Dendritic cell treated with granulocyte-macrophage colony-stimulating factor and Interleukin-4, amounts not matched to agents 40 ng/mL and 50 ng/mL, for 4 days (primary cell): ENCODE results near the gene WWOX.

Source experiments
- H3K27ac Mint-ChIP-seq: one replicate; pipeline ENCODE4 v1.8.0; 2022; ENCODE audit warnings: mild to moderate bottlenecking, mixed read lengths
- H3K27me3 Mint-ChIP-seq: one replicate; pipeline ENCODE4 v1.8.0; 2022; ENCODE audit warnings: mild to moderate bottlenecking, mixed read lengths
- H3K36me3 Mint-ChIP-seq: one replicate; pipeline ENCODE4 v1.8.0; 2022; ENCODE audit warnings: low read depth, mixed read lengths
- H3K4me1 Mint-ChIP-seq: one replicate; pipeline ENCODE4 v1.8.0; 2022; ENCODE audit warnings: low read depth, mixed read lengths
- H3K4me3 Mint-ChIP-seq: one replicate; pipeline ENCODE4 v1.8.0; 2022; ENCODE audit warnings: mild to moderate bottlenecking, moderate library complexity, mixed read lengths
- H3K9me3 Mint-ChIP-seq: one replicate; pipeline ENCODE4 v1.8.0; 2022; ENCODE audit warnings: mixed read lengths
- intact Hi-C: fragments of 100-400 bp; cut with micrococcal nuclease; formaldehyde crosslinking; loops from one replicate; pipeline ENCODE4 v1.15.0; 2022

WWOX gene

GRCh38 chr16:79139799-79140198 lies 1040.3 kb downstream of the WWOX start:
- no peaks in the 10 kb centered on the region for H3K9me3 Mint-ChIP-seq
- no peaks in the 10 kb centered on the region for H3K36me3 Mint-ChIP-seq
- peaks cover 5% of the 10 kb centered on the region for H3K4me1 Mint-ChIP-seq
- H3K27me3 Mint-ChIP-seq: no peaks in the 10 kb centered on the region
- H3K27ac Mint-ChIP-seq: no peak overlapping the region
- H3K4me3 Mint-ChIP-seq: no peak overlapping the region
- intact Hi-C loops: no loop called here

- no peaks in the 10 kb centered on the region for H3K9me3 Mint-ChIP-seq
- H3K4me3 Mint-ChIP-seq: no peak overlapping the region
- H3K4me1 Mint-ChIP-seq: peaks cover 5% of the 10 kb centered on the region
- intact Hi-C loops: no loop called here
- H3K36me3 Mint-ChIP-seq: no peaks in the 10 kb centered on the region
- no peaks in the 10 kb centered on the region for H3K27me3 Mint-ChIP-seq
- no peak overlapping the region for H3K27ac Mint-ChIP-seq
Observed at GRCh38 chr16:79143026-79143425, 1043.6 kb downstream of the WWOX start.

- Mint-ChIP-seq H3K4me1 (peaks cover 30% of the 10 kb centered on the region), H3K9me3 (no peaks in the 10 kb centered on the region), H3K36me3 (no peaks in the 10 kb centered on the region), H3K27ac (no peak overlapping the region), H3K27me3 (peaks cover 4% of the 10 kb centered on the region), H3K4me3 (no peak overlapping the region)
- intact Hi-C loops: no loop called here
Observed at GRCh38 chr16:79150151-79150550, 1050.7 kb downstream of the WWOX start.

GRCh38 chr16:79150632-79151310 lies 1051.3 kb downstream of the WWOX start:
- H3K27ac Mint-ChIP-seq: peak overlapping the region; percentile 66
- peaks cover 4% of the 10 kb centered on the region for H3K27me3 Mint-ChIP-seq
- no peaks in the 10 kb centered on the region for H3K36me3 Mint-ChIP-seq
- no peak overlapping the region for H3K4me3 Mint-ChIP-seq
- H3K4me1 Mint-ChIP-seq: peaks cover 30% of the 10 kb centered on the region
- H3K9me3 Mint-ChIP-seq: no peaks in the 10 kb centered on the region
- intact Hi-C loops: no loop called here

- Mint-ChIP-seq H3K9me3 (no peaks in the 10 kb centered on the region), H3K4me1 (peaks cover 35% of the 10 kb centered on the region), H3K36me3 (no peaks in the 10 kb centered on the region), H3K4me3 (no peak overlapping the region), H3K27me3 (peaks cover 12% of the 10 kb centered on the region), H3K27ac (peak overlapping the region; percentile 29)
- intact Hi-C loops: no loop called here
Observed at GRCh38 chr16:79154086-79154485, 1054.6 kb downstream of the WWOX start.

GRCh38 chr16:79155471-79155870 lies 1056.0 kb downstream of the WWOX start:
- Mint-ChIP-seq H3K27me3 (peaks cover 17% of the 10 kb centered on the region), H3K27ac (no peak overlapping the region), H3K4me3 (no peak overlapping the region), H3K9me3 (no peaks in the 10 kb centered on the region), H3K4me1 (peaks cover 40% of the 10 kb centered on the region), H3K36me3 (no peaks in the 10 kb centered on the region)
- intact Hi-C loops: no loop called here

- no peak overlapping the region for H3K27ac Mint-ChIP-seq
- peaks cover 36% of the 10 kb centered on the region for H3K4me1 Mint-ChIP-seq
- H3K9me3 Mint-ChIP-seq: no peaks in the 10 kb centered on the region
- no peaks in the 10 kb centered on the region for H3K36me3 Mint-ChIP-seq
- H3K4me3 Mint-ChIP-seq: no peak overlapping the region
- H3K27me3 Mint-ChIP-seq: peaks cover 17% of the 10 kb centered on the region
- intact Hi-C loops: no loop called here
Observed at GRCh38 chr16:79155904-79156303, 1056.5 kb downstream of the WWOX start.

GRCh38 chr16:79156761-79157160 lies 1057.3 kb downstream of the WWOX start:
- H3K4me1 Mint-ChIP-seq: peaks cover 33% of the 10 kb centered on the region
- no peaks in the 10 kb centered on the region for H3K36me3 Mint-ChIP-seq
- no peak overlapping the region for H3K27ac Mint-ChIP-seq
- intact Hi-C loops: no loop called here
- H3K4me3 Mint-ChIP-seq: no peak overlapping the region
- peaks cover 17% of the 10 kb centered on the region for H3K27me3 Mint-ChIP-seq
- no peaks in the 10 kb centered on the region for H3K9me3 Mint-ChIP-seq

- no peak overlapping the region for H3K27ac Mint-ChIP-seq
- H3K4me1 Mint-ChIP-seq: peaks cover 29% of the 10 kb centered on the region
- intact Hi-C loops: no loop called here
- H3K4me3 Mint-ChIP-seq: no peak overlapping the region
- no peaks in the 10 kb centered on the region for H3K9me3 Mint-ChIP-seq
- H3K36me3 Mint-ChIP-seq: no peaks in the 10 kb centered on the region
- peaks cover 20% of the 10 kb centered on the region for H3K27me3 Mint-ChIP-seq
Observed at GRCh38 chr16:79158337-79158736, 1058.9 kb downstream of the WWOX start.

GRCh38 chr16:79159261-79160049 lies 1060.0 kb downstream of the WWOX start:
- H3K27ac Mint-ChIP-seq: no peak overlapping the region

GRCh38 chr16:79162977-79163376 lies 1063.5 kb downstream of the WWOX start:
- Mint-ChIP-seq H3K4me1 (peaks cover 43% of the 10 kb centered on the region), H3K27me3 (peaks cover 15% of the 10 kb centered on the region), H3K4me3 (peak overlapping the region; percentile 20), H3K27ac (peak overlapping the region; percentile 55), H3K9me3 (peaks cover 6% of the 10 kb centered on the region), H3K36me3 (no peaks in the 10 kb centered on the region)
- intact Hi-C loops: loop anchor here (5.0 kb wide), 1 partner anchor 439 kb away; the partner anchor contains the start of gene MAF

More at GRCh38 chr16:79159261-79160049, 1060.0 kb downstream of the WWOX start:
- H3K36me3 Mint-ChIP-seq: no peaks in the 10 kb centered on the region
- intact Hi-C loops: loop anchor here (5.0 kb wide), 1 partner anchor 443 kb away; the partner anchor contains the start of gene MAF
- H3K4me3 Mint-ChIP-seq: no peak overlapping the region
- H3K9me3 Mint-ChIP-seq: no peaks in the 10 kb centered on the region
- H3K27me3 Mint-ChIP-seq: peaks cover 19% of the 10 kb centered on the region
- peaks cover 34% of the 10 kb centered on the region for H3K4me1 Mint-ChIP-seq

- intact Hi-C loops: loop anchor here (5.0 kb wide), 1 partner anchor 438 kb away; the partner anchor contains the start of gene MAF
- Mint-ChIP-seq H3K27ac (peak overlapping the region; percentile 55), H3K4me1 (peaks cover 43% of the 10 kb centered on the region), H3K27me3 (peaks cover 11% of the 10 kb centered on the region), H3K36me3 (no peaks in the 10 kb centered on the region), H3K4me3 (peak overlapping the region; percentile 79), H3K9me3 (peaks cover 8% of the 10 kb centered on the region)
Observed at GRCh38 chr16:79163691-79164387, 1064.4 kb downstream of the WWOX start.

GRCh38 chr16:79164388-79164995 lies 1065.0 kb downstream of the WWOX start:
- intact Hi-C loops: loop anchor here (5.0 kb wide), 1 partner anchor 438 kb away; the partner anchor contains the start of gene MAF
- no peaks in the 10 kb centered on the region for H3K36me3 Mint-ChIP-seq
- no peak overlapping the region for H3K4me3 Mint-ChIP-seq
- peak overlapping the region; percentile 11 for H3K27ac Mint-ChIP-seq
- H3K27me3 Mint-ChIP-seq: peaks cover 11% of the 10 kb centered on the region
- H3K4me1 Mint-ChIP-seq: peaks cover 50% of the 10 kb centered on the region
- H3K9me3 Mint-ChIP-seq: peaks cover 8% of the 10 kb centered on the region
